Cardiac muscle cell (in vitro differentiated cells and primary cell): Measurements from ENCODE around the gene NTSR1. TPM values are rescaled to one million over a fixed set of nuclear protein-coding genes. Genes with fewer than 3 reads are reported as not detected.

Experiments used
- DNase-seq, 2 donors: peaks; one replicate each; pipeline versions ENCODE4 v3.0.0 to v3.0.0-alpha.2; 2010 to 2017; ENCODE audit warnings: low read depth in 1 of 2, low spot score in 1 of 2
- H3K27ac ChIP-seq: fragments of 200-600 bp; sonication (generic); 2 replicates; pipeline ENCODE4 v1.5.1; 2016
- H3K27me3 ChIP-seq: fragments of 200-600 bp; sonication (generic); 2 replicates; pipeline ENCODE4 v1.6.0; 2016; ENCODE audit warnings: control low read depth
- H3K36me3 ChIP-seq: fragments of 200-600 bp; sonication (generic); 2 replicates; pipeline ENCODE4 v1.5.1; 2016; ENCODE audit warnings: control low read depth
- H3K4me1 ChIP-seq: fragments of 200-600 bp; sonication (generic); 2 replicates; pipeline ENCODE4 v1.8.1; 2017; ENCODE audit warnings: low read depth, mild to moderate bottlenecking, mixed run types
- H3K4me3 ChIP-seq: fragments of 200-600 bp; sonication (generic); 2 replicates; pipeline ENCODE4 v1.5.1; 2016; ENCODE audit warnings: mild to moderate bottlenecking
- H3K9me3 ChIP-seq: fragments of 200-600 bp; sonication (generic); 2 replicates; pipeline ENCODE4 v1.5.1; 2017; ENCODE audit warnings: low read depth, mild to moderate bottlenecking, control low read depth
- polyA plus RNA-seq: library from polyadenylated mRNA; unstranded; fragments of >200 nt; fragmentation: Nextera tagmentation; extraction: Ambion mirVana; gene quantifications from 2 replicates; pipeline ENCODE4 v1.2.1, GENCODE V29; 2016
- total RNA-seq: library from RNA; depleted of rRNA; stranded (reverse); fragments of >200 nt; gene quantifications from 2 replicates; pipeline ENCODE4 v1.2.3, GENCODE V29; 2016
- TF ChIP-seq, protein P1 (sequence below): IDR thresholded peaks from 2 replicates; pipeline ENCODE4 v1.5.1; 2012; ENCODE audit warnings: low read depth, mild to moderate bottlenecking, low read length

Gene NTSR1
- total and polyA plus RNA-seq, 2 experiments from 2014 or later: 0.03 TPM; not detected in 1

DNA sequence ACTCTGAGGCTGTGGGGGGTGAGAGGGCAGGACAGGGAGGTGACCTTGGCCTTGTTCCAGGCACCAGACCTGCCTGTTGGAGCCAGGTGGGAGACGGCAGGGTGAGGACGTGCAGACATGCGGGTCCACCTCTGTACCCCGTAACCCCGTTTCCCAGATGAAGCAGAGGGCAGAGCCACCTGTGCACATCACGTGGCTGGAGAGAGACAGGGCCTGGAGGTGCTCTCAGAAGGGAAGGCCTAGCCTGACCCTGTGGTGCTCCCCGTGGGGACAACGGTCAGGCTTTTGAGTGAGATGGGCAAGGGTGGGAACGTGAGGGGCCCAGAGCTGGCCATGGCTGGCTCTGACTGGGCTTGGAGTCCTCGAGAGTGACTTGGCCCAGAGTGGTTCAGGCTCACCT lies 6.6 kb downstream of the NTSR1 start:
- Histone ChIP-seq H3K4me1 (no peaks in the 10 kb centered on the region), H3K27ac (no peak overlapping the region), H3K9me3 (no peaks in the 10 kb centered on the region), H3K27me3 (peaks cover 35% of the 10 kb centered on the region), H3K4me3 (no peak overlapping the region), H3K36me3 (no peaks in the 10 kb centered on the region)
- TF ChIP-seq, protein P1, sequence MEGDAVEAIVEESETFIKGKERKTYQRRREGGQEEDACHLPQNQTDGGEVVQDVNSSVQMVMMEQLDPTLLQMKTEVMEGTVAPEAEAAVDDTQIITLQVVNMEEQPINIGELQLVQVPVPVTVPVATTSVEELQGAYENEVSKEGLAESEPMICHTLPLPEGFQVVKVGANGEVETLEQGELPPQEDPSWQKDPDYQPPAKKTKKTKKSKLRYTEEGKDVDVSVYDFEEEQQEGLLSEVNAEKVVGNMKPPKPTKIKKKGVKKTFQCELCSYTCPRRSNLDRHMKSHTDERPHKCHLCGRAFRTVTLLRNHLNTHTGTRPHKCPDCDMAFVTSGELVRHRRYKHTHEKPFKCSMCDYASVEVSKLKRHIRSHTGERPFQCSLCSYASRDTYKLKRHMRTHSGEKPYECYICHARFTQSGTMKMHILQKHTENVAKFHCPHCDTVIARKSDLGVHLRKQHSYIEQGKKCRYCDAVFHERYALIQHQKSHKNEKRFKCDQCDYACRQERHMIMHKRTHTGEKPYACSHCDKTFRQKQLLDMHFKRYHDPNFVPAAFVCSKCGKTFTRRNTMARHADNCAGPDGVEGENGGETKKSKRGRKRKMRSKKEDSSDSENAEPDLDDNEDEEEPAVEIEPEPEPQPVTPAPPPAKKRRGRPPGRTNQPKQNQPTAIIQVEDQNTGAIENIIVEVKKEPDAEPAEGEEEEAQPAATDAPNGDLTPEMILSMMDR: no peak
- no peak for DNase-seq

DNA sequence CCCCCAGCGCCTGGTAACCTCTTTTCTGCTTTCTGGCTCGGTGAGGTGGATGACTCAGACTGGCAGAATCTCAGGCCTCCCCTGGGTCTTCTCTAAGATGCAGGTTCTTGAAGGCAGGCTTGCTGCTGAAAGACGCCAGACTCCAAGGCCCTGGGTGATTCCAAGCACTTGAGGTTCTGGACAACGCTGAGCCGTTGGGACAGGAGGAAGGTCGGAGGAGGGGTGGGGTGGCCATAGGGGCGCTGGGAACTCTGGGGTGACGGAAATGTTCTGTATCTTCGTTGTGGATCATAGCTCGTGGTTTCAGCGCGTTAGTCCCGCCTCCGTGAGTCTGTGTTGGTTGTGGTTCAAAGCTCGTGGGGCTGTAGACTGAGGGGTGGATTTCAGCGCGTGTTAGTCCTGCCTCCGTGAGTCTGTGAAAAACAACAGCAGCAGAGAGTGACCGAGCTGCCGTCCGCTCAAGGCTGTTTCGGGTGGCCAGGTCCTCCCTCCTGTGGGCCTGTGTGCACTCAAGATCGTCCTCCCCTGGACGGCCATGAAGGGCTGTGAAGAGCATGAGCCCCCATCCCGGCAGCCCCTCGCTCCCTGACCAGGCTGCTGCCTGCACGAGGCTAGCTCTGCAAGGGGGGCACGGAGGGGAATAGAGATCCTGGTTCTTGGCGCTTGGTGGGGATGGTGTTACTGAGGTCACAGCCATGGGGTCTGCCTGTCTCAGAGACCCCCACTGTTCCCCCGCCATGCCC lies 7.7 kb downstream of the NTSR1 start:
- DNase-seq: no peak
- peaks cover 24% of the 10 kb centered on the region for H3K27me3 ChIP-seq
- no peak overlapping the region for H3K27ac ChIP-seq
- H3K9me3 ChIP-seq: no peaks in the 10 kb centered on the region
- TF ChIP-seq, protein P1: no peak
- H3K4me1 ChIP-seq: no peaks in the 10 kb centered on the region
- H3K4me3 ChIP-seq: no peak overlapping the region
- H3K36me3 ChIP-seq: no peaks in the 10 kb centered on the region

DNA sequence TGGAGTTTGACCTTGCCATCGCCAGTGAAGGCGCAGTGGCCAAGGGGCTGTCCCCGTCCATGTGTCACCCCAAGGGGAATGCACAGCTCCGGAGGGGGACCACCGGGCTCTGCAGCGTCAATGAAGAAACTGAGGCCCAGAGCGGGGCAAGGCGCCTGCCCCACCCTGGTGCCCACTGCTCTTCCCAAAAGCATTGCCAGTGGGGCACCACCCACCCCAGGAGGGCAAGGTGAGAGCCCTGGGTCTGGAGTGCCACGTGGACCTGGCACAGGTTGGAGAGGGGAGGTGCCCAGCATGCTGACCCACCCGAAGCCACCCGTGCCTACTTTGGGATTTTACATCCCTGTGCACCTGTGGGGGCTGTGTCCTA lies 8.3 kb downstream of the NTSR1 start:
- no peak overlapping the region for H3K4me3 ChIP-seq
- H3K27ac ChIP-seq: no peak overlapping the region
- peaks cover 20% of the 10 kb centered on the region for H3K27me3 ChIP-seq
- TF ChIP-seq, protein P1: no peak
- H3K9me3 ChIP-seq: no peaks in the 10 kb centered on the region
- no peak for DNase-seq
- H3K36me3 ChIP-seq: no peaks in the 10 kb centered on the region
- no peaks in the 10 kb centered on the region for H3K4me1 ChIP-seq

DNA sequence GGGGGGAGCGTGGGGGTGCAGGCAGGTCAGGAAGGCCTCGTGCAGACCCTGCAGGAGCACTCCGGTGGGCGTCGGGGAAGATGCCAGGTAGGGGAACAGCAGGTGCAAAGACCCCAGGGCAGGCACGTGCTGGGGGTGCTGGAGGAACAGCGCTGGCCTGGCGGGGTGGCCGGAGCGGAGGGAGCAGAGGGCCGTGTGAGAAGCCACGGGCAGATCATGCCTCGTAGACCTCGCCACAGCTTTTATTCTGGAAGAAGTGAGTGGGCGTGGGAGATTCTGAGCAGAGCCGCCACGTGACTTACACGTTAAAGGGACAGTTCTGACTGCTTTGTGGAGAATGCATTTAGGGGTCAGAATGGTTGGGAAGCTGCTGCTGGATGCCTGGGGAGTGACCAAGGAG lies 9.3 kb downstream of the NTSR1 start:
- Histone ChIP-seq H3K4me3 (no peak overlapping the region), H3K9me3 (no peaks in the 10 kb centered on the region), H3K36me3 (no peaks in the 10 kb centered on the region), H3K27me3 (peaks cover 11% of the 10 kb centered on the region), H3K27ac (no peak overlapping the region), H3K4me1 (no peaks in the 10 kb centered on the region)
- TF ChIP-seq, protein P1: no peak
- no peak for DNase-seq

DNA sequence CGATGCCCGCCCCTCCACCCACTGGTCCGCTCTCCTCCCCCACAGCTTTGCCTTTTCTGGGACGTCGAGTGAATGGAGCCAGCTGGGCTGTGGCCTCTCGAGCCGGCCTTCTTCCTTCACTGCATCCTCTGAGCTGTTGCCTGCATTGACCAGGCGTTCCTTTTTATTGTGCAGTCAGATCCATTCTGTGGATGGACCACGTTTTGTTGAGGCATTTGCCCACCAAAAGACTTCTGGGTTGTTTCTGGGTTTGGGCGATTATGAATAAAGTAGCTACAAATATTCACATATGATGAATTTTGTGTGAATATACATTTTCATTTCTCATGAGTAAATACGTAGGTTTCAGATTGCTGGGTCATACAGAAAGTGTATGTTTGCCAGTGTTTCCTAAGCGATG lies 9.9 kb downstream of the NTSR1 start:
- TF ChIP-seq, protein P1: no peak

More for the DNA sequence above, 9.9 kb downstream of the NTSR1 start:
- no peak for DNase-seq
- Histone ChIP-seq H3K27ac (no peak overlapping the region), H3K9me3 (no peaks in the 10 kb centered on the region), H3K27me3 (peaks cover 6% of the 10 kb centered on the region), H3K4me3 (no peak overlapping the region), H3K36me3 (no peaks in the 10 kb centered on the region), H3K4me1 (no peaks in the 10 kb centered on the region)
